ENCODE measurements around the gene POU3F2. TPM values are rescaled to one million over a fixed set of nuclear protein-coding genes. Genes with fewer than 3 reads are reported as not detected.

POU3F2 gene
- total and polyA plus RNA-seq, 11 donors, result 0.01 TPM; not detected in 10

DNA sequence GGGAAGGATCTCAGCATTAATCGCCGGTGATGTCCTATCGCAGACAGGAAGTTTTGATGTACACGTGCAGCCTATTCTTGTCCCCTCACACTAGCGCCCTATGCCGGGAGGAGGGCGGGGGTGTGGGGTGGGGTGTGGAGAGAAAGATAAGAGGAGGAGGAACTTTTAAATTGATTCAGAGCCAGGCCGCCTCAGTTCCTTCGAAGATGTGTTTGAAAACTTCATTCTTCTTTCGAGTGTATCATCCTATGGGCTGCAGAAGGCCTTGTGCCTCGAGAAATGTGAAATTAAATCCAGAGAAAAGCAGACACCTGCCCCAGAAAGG, 2.5 kb upstream of the POU3F2 start:
- intact Hi-C loops (cut with DNase I), result loop anchor here in 2 of 10 donors (5.0 to 10.0 kb wide), 2 partner anchors 283 to 285 kb away; no protein-coding TSS in a partner anchor
- H3K4me1 ChIP-seq, result peaks cover 2 to 67% (median 40%) of the 10 kb centered on the region in 12 donors
- WGBS, 4 donors, result 2 to 4% (median 3%) methylated on average over 11 of the region's 11 CpGs
- H3K9me3 ChIP-seq, result no peaks in the 10 kb centered on the region
- H3K4me3 ChIP-seq, result peak overlapping the region in 4 of 12 donors; percentile 25 to 63 (median 58)
- no peaks in the 10 kb centered on the region for H3K36me3 ChIP-seq
- no peak for TF ChIP-seq POLR2A (IDR thresholded peaks at IDR 0.05)
- TF ChIP-seq, protein P1, sequence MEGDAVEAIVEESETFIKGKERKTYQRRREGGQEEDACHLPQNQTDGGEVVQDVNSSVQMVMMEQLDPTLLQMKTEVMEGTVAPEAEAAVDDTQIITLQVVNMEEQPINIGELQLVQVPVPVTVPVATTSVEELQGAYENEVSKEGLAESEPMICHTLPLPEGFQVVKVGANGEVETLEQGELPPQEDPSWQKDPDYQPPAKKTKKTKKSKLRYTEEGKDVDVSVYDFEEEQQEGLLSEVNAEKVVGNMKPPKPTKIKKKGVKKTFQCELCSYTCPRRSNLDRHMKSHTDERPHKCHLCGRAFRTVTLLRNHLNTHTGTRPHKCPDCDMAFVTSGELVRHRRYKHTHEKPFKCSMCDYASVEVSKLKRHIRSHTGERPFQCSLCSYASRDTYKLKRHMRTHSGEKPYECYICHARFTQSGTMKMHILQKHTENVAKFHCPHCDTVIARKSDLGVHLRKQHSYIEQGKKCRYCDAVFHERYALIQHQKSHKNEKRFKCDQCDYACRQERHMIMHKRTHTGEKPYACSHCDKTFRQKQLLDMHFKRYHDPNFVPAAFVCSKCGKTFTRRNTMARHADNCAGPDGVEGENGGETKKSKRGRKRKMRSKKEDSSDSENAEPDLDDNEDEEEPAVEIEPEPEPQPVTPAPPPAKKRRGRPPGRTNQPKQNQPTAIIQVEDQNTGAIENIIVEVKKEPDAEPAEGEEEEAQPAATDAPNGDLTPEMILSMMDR (IDR thresholded peaks at IDR 0.05), result no peak
- peaks cover 61 to 100% (median 94%) of the 10 kb centered on the region in 9 donors for H3K27me3 ChIP-seq
- no peak for ATAC-seq
- DNase-seq, result no peak
- H3K27ac ChIP-seq, result no peak overlapping the region

DNA sequence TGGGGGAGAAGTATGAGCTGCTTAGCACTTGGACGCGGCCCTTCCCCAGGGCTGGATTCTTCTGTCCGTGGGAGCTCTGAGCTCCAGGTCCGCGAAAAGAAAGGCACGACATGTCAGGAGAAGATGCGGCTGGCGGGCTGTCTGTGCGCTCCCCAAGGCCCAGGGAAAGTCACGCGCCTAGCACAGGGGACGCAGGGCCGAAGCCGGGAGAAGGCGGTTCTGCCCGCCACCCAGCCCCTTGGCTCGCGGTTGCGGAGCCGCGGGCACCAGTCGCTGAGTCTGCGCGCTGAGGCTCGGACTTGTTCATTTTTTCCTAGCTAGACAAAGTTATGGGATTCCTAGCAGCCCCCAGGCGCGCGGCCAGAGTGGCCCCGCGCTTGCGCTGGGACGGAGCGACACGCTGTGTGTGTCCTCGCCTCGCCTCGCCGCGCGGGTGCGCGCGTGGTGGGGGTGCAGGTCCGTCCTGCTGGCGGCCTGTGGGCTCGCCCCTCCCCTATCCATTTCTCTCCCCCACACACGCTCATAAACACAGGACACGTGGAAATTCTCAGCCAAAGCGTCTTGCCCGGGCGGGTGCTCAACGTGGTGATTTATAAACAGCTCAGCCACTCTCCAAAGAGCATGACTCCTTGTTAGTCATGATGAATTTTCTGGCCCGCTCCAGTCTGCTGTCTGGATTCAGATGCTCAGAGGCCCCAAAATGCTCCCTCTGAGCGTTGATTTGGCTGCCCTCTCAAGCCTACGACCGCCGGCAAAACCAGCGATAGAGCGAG, 1.9 kb upstream of the POU3F2 start:
- no peak overlapping the region for H3K27ac ChIP-seq
- intact Hi-C loops (cut with DNase I), result loop anchor here in 2 of 10 donors (5.0 to 10.0 kb wide), 2 partner anchors 282 to 285 kb away; no protein-coding TSS in a partner anchor
- no peaks in the 10 kb centered on the region for H3K9me3 ChIP-seq
- ATAC-seq (peak in 2 of 4 donors; percentile 17 to 73), DNase-seq (no peak)
- 1 to 3% (median 1%) methylated on average over 33 to 59 of the region's 59 CpGs for WGBS, 4 donors
- peaks cover 2 to 62% (median 37%) of the 10 kb centered on the region in 12 donors for H3K4me1 ChIP-seq
- H3K4me3 ChIP-seq, result peak overlapping the region in 11 of 12 donors; percentile 25 to 63 (median 51)
- H3K36me3 ChIP-seq, result no peaks in the 10 kb centered on the region
- peaks cover 58 to 100% (median 94%) of the 10 kb centered on the region in 9 donors for H3K27me3 ChIP-seq
- TF ChIP-seq, protein P1 (IDR thresholded peaks at IDR 0.05), result no peak
- no peak for TF ChIP-seq POLR2A (IDR thresholded peaks at IDR 0.05)

DNA sequence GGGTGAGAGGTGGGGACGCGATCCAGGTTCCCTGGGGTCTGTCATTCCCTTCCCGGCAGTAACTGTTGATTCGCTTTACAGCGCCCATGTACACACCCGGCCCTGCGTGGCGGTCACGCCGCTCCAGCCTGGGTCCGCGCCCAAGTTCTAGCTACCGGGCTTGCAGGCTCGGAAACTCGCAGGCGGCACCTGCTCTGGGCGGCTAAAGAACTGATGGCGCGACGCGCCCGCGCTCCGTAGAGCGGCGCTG, 1.4 kb upstream of the POU3F2 start:
- H3K4me3 ChIP-seq, result peak overlapping the region in 11 of 12 donors; percentile 35 to 63 (median 51)
- no peaks in the 10 kb centered on the region for H3K9me3 ChIP-seq
- H3K36me3 ChIP-seq, result no peaks in the 10 kb centered on the region
- peaks cover 2 to 57% (median 35%) of the 10 kb centered on the region in 12 donors for H3K4me1 ChIP-seq
- DNase-seq (peak in 1 of 5 donors; percentile 62), ATAC-seq (peak in 2 of 4 donors; percentile 71)
- H3K27me3 ChIP-seq, result peaks cover 59 to 100% (median 94%) of the 10 kb centered on the region in 9 donors
- WGBS, 4 donors, result 1 to 4% (median 1%) methylated on average over 13 to 26 of the region's 26 CpGs
- intact Hi-C loops (cut with DNase I), result loop anchor here in 2 of 10 donors (5.0 to 10.0 kb wide), 2 partner anchors 282 to 284 kb away; no protein-coding TSS in a partner anchor
- TF ChIP-seq, protein P1 (IDR thresholded peaks at IDR 0.05), result peak in 2 of 12 donors; percentile 20 to 31
- TF ChIP-seq POLR2A (IDR thresholded peaks at IDR 0.05), result no peak
- H3K27ac ChIP-seq, result no peak overlapping the region

DNA sequence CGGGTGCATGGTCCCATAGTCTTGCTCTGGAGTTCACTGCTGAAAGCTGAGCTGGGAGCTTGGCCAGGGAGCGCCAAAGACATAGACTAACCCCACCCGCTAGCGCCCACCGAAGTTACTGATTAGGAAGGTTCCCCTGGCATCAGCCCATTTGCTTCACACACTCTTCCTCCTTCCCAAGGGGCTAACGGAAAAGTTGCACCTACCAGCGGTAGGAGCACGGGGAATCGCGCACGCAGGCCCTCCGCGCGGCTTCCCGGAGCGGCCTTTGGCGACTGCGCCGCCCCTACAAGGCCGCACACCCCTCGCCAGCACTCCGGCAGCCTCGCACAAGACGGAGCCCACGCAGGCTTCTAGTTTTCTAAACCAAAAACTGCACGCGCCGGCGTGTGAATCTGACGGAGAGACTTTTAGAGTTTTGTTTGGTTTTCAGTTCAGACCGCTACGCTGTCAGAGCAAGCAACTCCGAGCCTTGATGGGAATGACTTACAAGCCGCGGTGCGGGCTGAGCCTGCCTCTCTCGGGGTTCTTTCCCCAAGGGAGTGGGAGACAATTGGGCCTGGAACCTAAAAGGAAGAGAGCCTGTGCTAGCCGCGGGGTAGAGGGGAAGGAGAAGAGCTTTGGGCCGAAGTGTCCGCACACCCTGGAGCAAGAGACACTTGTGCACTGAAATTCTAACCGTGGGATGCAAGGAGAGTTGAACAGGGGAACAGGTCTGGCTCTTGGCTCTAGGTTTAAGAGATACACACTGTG, 891 bp upstream of the POU3F2 start:
- H3K36me3 ChIP-seq, result no peaks in the 10 kb centered on the region
- WGBS, 4 donors, result 1% methylated on average over 38 to 42 of the region's 42 CpGs
- no peak for TF ChIP-seq POLR2A (IDR thresholded peaks at IDR 0.05)
- TF ChIP-seq, protein P1 (IDR thresholded peaks at IDR 0.05), result peak in 1 of 12 donors; percentile 6
- ATAC-seq (peak; percentile 23 to 78 (median 48)), DNase-seq (no peak)
- intact Hi-C loops (cut with DNase I), result loop anchor here in 2 of 10 donors (5.0 to 10.0 kb wide), 2 partner anchors 281 to 284 kb away; no protein-coding TSS in a partner anchor
- peaks cover 2 to 52% (median 34%) of the 10 kb centered on the region in 12 donors for H3K4me1 ChIP-seq
- no peaks in the 10 kb centered on the region for H3K9me3 ChIP-seq
- peak overlapping the region; percentile 35 to 63 (median 50) for H3K4me3 ChIP-seq
- no peak overlapping the region for H3K27ac ChIP-seq
- H3K27me3 ChIP-seq, result peaks cover 60 to 100% (median 94%) of the 10 kb centered on the region in 9 donors
